Endothelial cell of umbilical vein (primary cell): Measurements from ENCODE around the gene AFDN. TPM values are rescaled to one million over a fixed set of nuclear protein-coding genes. Genes with fewer than 3 reads are reported as not detected.

Source experiments
- BruUV-seq: library from RNA; stranded (reverse); fragments of 400-500 nt; replicated peaks from 2 replicates; lab custom pipeline; 2021; lab: Mats Ljungman, UMichigan
- CTCF ChIA-PET: fragments of 300-600, 350-600 bp; sonication (Branson Sonifier 250); formaldehyde crosslinking; loops from one replicate; lab custom pipeline; 2021; ENCODE audit warnings: antibody characterized with exemption, inconsistent platforms; lab: Charles Lee
- POLR2A ChIA-PET: fragments of 300-600, 350-600 bp; sonication (Branson Sonifier 250); formaldehyde crosslinking; loops from one replicate; lab custom pipeline; 2021; ENCODE audit warnings: antibody characterized with exemption, inconsistent platforms; lab: Charles Lee
- DNase-seq: peaks from one replicate; pipeline ENCODE4 v3.0.0-alpha.2; 2011; ENCODE audit warnings: low read depth, low spot score
- FAIRE-seq: peaks from 2 replicates; lab custom pipeline; 2011; peaks lifted over from hg19 to GRCh38; lab: Jason Lieb, UNC
- H2AFZ ChIP-seq: 2 replicates; pipeline ENCODE4 v1.6.0; 2012; ENCODE audit warnings: low read depth, low read length, control low read depth, inconsistent platforms
- H3K27ac ChIP-seq: 2 replicates; pipeline ENCODE4 v1.5.1; 2011; ENCODE audit warnings: low read depth, mild to moderate bottlenecking, control low read depth, low read length, moderate library complexity; ENCODE audit not compliant: insufficient read depth
- H3K27me3 ChIP-seq, 2 experiments: 2 replicates each; pipeline versions ENCODE4 v1.6.0 to v1.6.1; 2011; ENCODE audit warnings: low read length in 2 of 2, mixed read lengths in 1 of 2; ENCODE audit not compliant: control insufficient read depth in 2 of 2, insufficient read depth in 2 of 2
- H3K36me3 ChIP-seq, 2 experiments: 2 replicates in 1 of 2; 3 replicates in 1 of 2; pipeline ENCODE4 v1.5.1; 2011; ENCODE audit warnings: low read length in 2 of 2, mild to moderate bottlenecking in 1 of 2, moderate library complexity in 1 of 2; ENCODE audit not compliant: control insufficient read depth in 2 of 2, insufficient read depth in 2 of 2; ENCODE audit errors: extremely low read depth in 1 of 2
- H3K4me1 ChIP-seq: 3 replicates; pipeline ENCODE4 v1.5.1; 2011; ENCODE audit warnings: mild to moderate bottlenecking, low read length; ENCODE audit not compliant: control insufficient read depth, insufficient read depth; ENCODE audit errors: extremely low read depth
- H3K4me2 ChIP-seq: 2 replicates; pipeline ENCODE4 v1.6.1; 2011; ENCODE audit warnings: low read length, control low read depth, mixed read lengths; ENCODE audit not compliant: insufficient read depth
- H3K4me3 ChIP-seq, 3 experiments: fragments of 200-600 bp in 1 of 3; sonication (generic), shearing (Covaris generic) in 1 of 3; replicated peaks in 1 of 3; 2 replicates each; pipeline ENCODE4 v1.5.1; 2011 to 2016; ENCODE audit warnings: control low read depth in 3 of 3, low read length in 3 of 3, mild to moderate bottlenecking in 2 of 3, inconsistent platforms in 1 of 3, low read depth in 1 of 3, moderate library complexity in 1 of 3; ENCODE audit not compliant: insufficient read depth in 1 of 3
- H3K79me2 ChIP-seq: 2 replicates; pipeline ENCODE4 v1.6.0; 2012; ENCODE audit warnings: low read length, inconsistent platforms; ENCODE audit not compliant: control insufficient read depth, insufficient read depth
- H3K9ac ChIP-seq: replicated peaks from 2 replicates; pipeline ENCODE3; 2011; ENCODE audit warnings: low read length, control low read depth; ENCODE audit not compliant: insufficient read depth; ENCODE audit errors: extremely low read depth
- H3K9me1 ChIP-seq: replicated peaks from 3 replicates; pipeline ENCODE4 v1.6.0; 2011; ENCODE audit warnings: mild to moderate bottlenecking, low read length; ENCODE audit not compliant: control insufficient read depth, insufficient read depth; ENCODE audit errors: extremely low read depth
- H3K9me3 ChIP-seq: replicated peaks from 2 replicates; pipeline ENCODE4 v1.5.1; 2012; ENCODE audit warnings: low read length, inconsistent platforms; ENCODE audit not compliant: control insufficient read depth, insufficient read depth
- H4K20me1 ChIP-seq: replicated peaks from 2 replicates; pipeline ENCODE3; 2011; ENCODE audit warnings: mild to moderate bottlenecking, low read length; ENCODE audit not compliant: control insufficient read depth, insufficient read depth; ENCODE audit errors: extremely low read depth
- CTCF ChIP-seq, 2 donors: IDR thresholded peaks; 1 replicate in 1 of 2; 2 replicates in 1 of 2; pipeline ENCODE4 v1.5.1; 2011; ENCODE audit warnings: low read length in 2 of 2, mild to moderate bottlenecking in 2 of 2, moderate library complexity in 2 of 2, control low read depth in 1 of 2, inconsistent platforms in 1 of 2, low read depth in 1 of 2; ENCODE audit not compliant: insufficient read depth in 1 of 2; ENCODE audit errors: extremely low read depth in 1 of 2
- EZH2 ChIP-seq: IDR thresholded peaks from 2 replicates; pipeline ENCODE4 v1.6.1; 2012; ENCODE audit warnings: borderline replicate concordance, low read depth, mild to moderate bottlenecking, moderate library complexity, low read length, inconsistent platforms; ENCODE audit not compliant: severe bottlenecking
- FOS ChIP-seq: IDR thresholded peaks from 2 replicates; pipeline ENCODE4 v1.6.1; 2011; ENCODE audit warnings: mild to moderate bottlenecking, low read length, moderate library complexity, borderline replicate concordance; ENCODE audit not compliant: insufficient read depth
- GATA2 ChIP-seq: IDR thresholded peaks from 2 replicates; pipeline ENCODE4 v1.7.0; 2011; ENCODE audit warnings: low read depth, mild to moderate bottlenecking, moderate library complexity, mixed read lengths, low read length; ENCODE audit not compliant: insufficient read length, insufficient read depth
- JUN ChIP-seq: IDR thresholded peaks from 2 replicates; pipeline ENCODE4 v1.6.1; 2011; ENCODE audit warnings: borderline replicate concordance, low read depth; ENCODE audit not compliant: insufficient read length, insufficient read depth
- MAX ChIP-seq: IDR thresholded peaks from 2 replicates; pipeline ENCODE4 v1.6.1; 2011; ENCODE audit not compliant: insufficient read depth, insufficient read length
- MYC ChIP-seq: IDR thresholded peaks from one replicate; pipeline ENCODE4 v1.6.1; 2011; ENCODE audit warnings: mild to moderate bottlenecking, low read depth, low read length
- POLR2A ChIP-seq: IDR thresholded peaks from 2 replicates; pipeline ENCODE4 v1.6.1; 2012; ENCODE audit warnings: low read depth, mild to moderate bottlenecking, control low read depth, low read length
- POLR2AphosphoS5 ChIP-seq: IDR thresholded peaks from 2 replicates; pipeline ENCODE4 v1.6.1; 2012; ENCODE audit warnings: low read depth, mild to moderate bottlenecking, control low read depth, low read length, moderate library complexity; ENCODE audit not compliant: insufficient read depth
- dilution Hi-C: fragments of 300-500 bp; cut with MboI; formaldehyde crosslinking; loops from one replicate; pipeline ENCODE4 v1.15.0; 2019; ENCODE audit warnings: low sequenced_read_pairs; ENCODE audit not compliant: extremely low pct_ligation_motif_present
- intact Hi-C: fragments of 100-400 bp; cut with micrococcal nuclease; formaldehyde crosslinking; loops from one replicate; pipeline ENCODE4 v1.10.0; 2022
- polyA plus RNA-seq, 4 experiments: library from polyadenylated mRNA; depleted of rRNA in 3 of 4; stranded (reverse) in 3 of 4; unstranded in 1 of 4; fragments of >200 nt; gene quantifications; 2 replicates each; pipeline versions ENCODE4 v1.2.1 to v1.2.3, GENCODE V29; 2011 to 2012; ENCODE audit warnings: missing spikeins in 1 of 4
- total RNA-seq: library from RNA; stranded (reverse); gene quantifications from 2 replicates; pipeline ENCODE4 v1.2.3, GENCODE V29; 2021

The AFDN gene
- total and polyA plus RNA-seq, 2 donors (not counting 3 experiments of a cell fraction or from before 2014, with no cell fraction given), result 31.0 to 134 TPM

- Histone ChIP-seq H3K9me1 (no peaks in the 10 kb centered on the region), H3K9me3 (no peaks in the 10 kb centered on the region), H3K27me3 (no peaks in the 10 kb centered on the region), H2AFZ (no peak overlapping the region), H3K27ac (no peak overlapping the region), H3K4me3 (no peak overlapping the region), H3K4me2 (no peak overlapping the region), H3K79me2 (no peaks in the 10 kb centered on the region), H3K4me1 (no peaks in the 10 kb centered on the region), H4K20me1 (peaks cover 2% of the 10 kb centered on the region), H3K36me3 (peaks cover 2 to 7% of the 10 kb centered on the region in 2 experiments), H3K9ac (no peak overlapping the region)
- dilution Hi-C loops (no loop called here), intact Hi-C loops (loop anchor here (5.0 kb wide), 2 partner anchors 348 to 673 kb away; no protein-coding TSS in a partner anchor)
- TF ChIP-seq EZH2 (no peak), CTCF (IDR thresholded peaks at IDR 0.05; ENCODE audit: extremely low read depth in 1 of 2, insufficient read depth in 1 of 2, low read depth in 1 of 2, low read length in 2 of 2) (no peak), MYC (no peak), POLR2A (no peak), JUN (no peak), MAX (no peak), POLR2AphosphoS5 (no peak), GATA2 (no peak), FOS (no peak)
- BruUV-seq, result no TSS peak
- CTCF ChIA-PET, result interaction anchor here (2.3 to 7.0 kb wide), 2 partner anchors 12 to 409 kb away, joined by 7 to 99 read pairs; no protein-coding TSS in a partner anchor
- DNase-seq, result no peak
- FAIRE-seq, result no peak
- POLR2A ChIA-PET, result no interaction called here
Observed at GRCh38 chr6:167894965-167895364, 68.3 kb downstream of the AFDN start.
